Diencephalon (tissue), 1 donor: ENCODE measurements around the gene SIL1. TPM values are rescaled to one million over a fixed set of nuclear protein-coding genes. Genes with fewer than 3 reads are reported as not detected.

Experiments used
- small RNA-seq: library from RNA; depleted of rRNA; stranded (forward); fragments of <200 nt; gene quantifications from one replicate; pipeline ENCODE3, GENCODE V24; 2014
- total RNA-seq: library from RNA; depleted of rRNA; stranded (reverse); fragments of >200 nt; gene quantifications from one replicate; pipeline ENCODE4 v1.2.3, GENCODE V29; 2014

SIL1 gene
- 14.8 TPM for total RNA-seq

GRCh38 chr5:139197710-139198669, at the start of gene SIL1:
TSS of gene SIL1 (minus strand) at chr5:139198368. CDS start at chr5:139127843, 70,525 bp downstream.

Small RNA genes lying within 50 kb of the gene (small RNA-seq; reads per million reads assigned to genes)
- not detected for gene RNU6-572P

Other genes starting within 250 kb of the SIL1 start
- 609 TPM for gene MATR3, start 95.4 kb upstream of the SIL1 start, total RNA-seq
- 135 TPM for gene PAIP2, start 143.5 kb upstream of the SIL1 start, total RNA-seq
- 0.69 TPM for gene SLC23A1, start 184.9 kb upstream of the SIL1 start, total RNA-seq
- not detected for gene MZB1, start 191.5 kb upstream of the SIL1 start, total RNA-seq
- 2.8 TPM for gene PROB1, start 196.7 kb upstream of the SIL1 start, total RNA-seq
- gene SPATA24, start 205.7 kb upstream of the SIL1 start, total RNA-seq = 8.5 TPM
- gene DNAJC18, start 241.2 kb upstream of the SIL1 start, total RNA-seq = 54.0 TPM